ENCODE data around the gene ELOVL7. TPM values are rescaled to one million over a fixed set of nuclear protein-coding genes. Genes with fewer than 3 reads are reported as not detected.

The ELOVL7 gene
- total and polyA plus RNA-seq, 10 donors = 0.43 to 8.1 (median 2.1) TPM

DNA sequence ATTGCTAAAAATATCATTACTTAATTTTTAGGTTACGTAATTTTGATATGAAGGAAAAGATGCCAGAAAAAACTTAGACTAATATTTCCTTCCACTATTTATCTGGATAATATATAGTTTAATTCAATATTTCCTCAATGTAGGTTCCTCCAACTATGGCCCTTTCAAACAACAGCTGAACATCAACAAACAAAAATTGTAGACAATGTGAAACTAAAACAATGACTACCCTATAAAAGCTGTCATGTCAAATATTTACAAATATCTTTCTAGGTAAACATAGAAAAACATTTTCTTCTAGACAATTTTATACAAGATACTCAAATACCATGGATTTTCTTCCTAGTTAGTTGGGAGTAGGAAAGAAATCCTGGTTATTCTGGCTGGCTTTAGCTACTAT lies 16.9 kb downstream of the ELOVL7 start:
- Histone ChIP-seq H3K27me3 (replicated peaks in 1 of 7) (no peaks in the 10 kb centered on the region), H3K4me1 (no peaks in the 10 kb centered on the region), H3K36me3 (no peaks in the 10 kb centered on the region), H3K9me3 (no peaks in the 10 kb centered on the region), H3K4me3 (no peak overlapping the region), H3K27ac (no peak overlapping the region)
- intact Hi-C loops (cut with DNase I; ENCODE audit: low total_unique reads) = no loop called here
- DNase-seq = no peak
- TF ChIP-seq POLR2AphosphoS5 (IDR thresholded peaks at IDR 0.05) = no peak
- TF ChIP-seq CTCF (IDR thresholded peaks at IDR 0.05 in 8 of 11, conservative IDR thresholded peaks at IDR 0.05 in 3 of 11) = no peak
- TF ChIP-seq POLR2A (IDR thresholded peaks at IDR 0.05) = no peak
- WGBS, 5 donors = 90 to 98% (median 93%) methylated on average over 1 of the region's 1 CpG

GRCh38 chr5:60826653-60827052 lies 17.4 kb downstream of the ELOVL7 start:
- no peaks in the 10 kb centered on the region for H3K9me3 ChIP-seq
- H3K27me3 ChIP-seq (replicated peaks in 1 of 7) = no peaks in the 10 kb centered on the region
- intact Hi-C loops (cut with DNase I; ENCODE audit: low total_unique reads) = no loop called here
- H3K4me3 ChIP-seq = no peak overlapping the region
- no peak overlapping the region for H3K27ac ChIP-seq
- no peaks in the 10 kb centered on the region for H3K4me1 ChIP-seq
- TF ChIP-seq POLR2AphosphoS5 (IDR thresholded peaks at IDR 0.05) (no peak), POLR2A (IDR thresholded peaks at IDR 0.05) (no peak), CTCF (IDR thresholded peaks at IDR 0.05 in 8 of 11, conservative IDR thresholded peaks at IDR 0.05 in 3 of 11) (no peak)
- H3K36me3 ChIP-seq = no peaks in the 10 kb centered on the region
- no peak for DNase-seq

DNA sequence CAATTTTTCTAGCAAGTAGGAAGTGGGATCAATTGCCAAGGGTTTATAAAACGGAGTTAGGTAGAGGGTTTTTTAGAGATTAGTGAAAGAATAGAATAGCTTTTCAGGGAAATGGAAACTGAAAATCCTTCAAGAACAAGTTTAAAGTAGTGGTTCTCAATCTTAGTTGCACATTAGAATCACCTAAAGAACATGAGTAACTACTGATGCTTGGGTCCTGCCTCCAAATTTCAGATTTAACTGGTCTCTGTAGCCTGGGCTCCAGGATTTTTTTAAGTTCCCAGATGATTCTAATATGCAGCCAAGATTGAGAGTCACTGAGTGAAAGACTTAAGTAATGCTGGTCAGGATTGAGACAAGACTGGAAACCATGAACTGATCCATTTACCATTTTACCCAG lies 20.5 kb downstream of the ELOVL7 start:
- intact Hi-C loops (cut with DNase I; ENCODE audit: low total_unique reads) = no loop called here
- WGBS, 5 donors = 58 to 82% (median 80%) methylated on average over 1 of the region's 1 CpG

DNA sequence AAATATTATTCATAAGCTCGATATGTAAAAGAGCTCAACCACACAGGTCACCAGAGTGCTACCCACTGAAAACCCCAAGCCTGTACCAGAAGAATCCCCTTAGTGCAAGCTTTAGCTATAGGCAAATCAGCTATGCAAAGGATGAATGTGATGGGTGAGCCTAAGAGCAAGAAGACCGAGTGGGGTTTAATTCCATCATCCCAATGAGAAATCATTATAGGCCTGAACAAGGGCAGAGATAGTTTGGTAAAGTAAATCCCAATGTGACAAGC lies 21.8 kb downstream of the ELOVL7 start:
- DNase-seq = no peak
- Histone ChIP-seq H3K27ac (no peak overlapping the region), H3K4me1 (no peaks in the 10 kb centered on the region), H3K9me3 (no peaks in the 10 kb centered on the region), H3K27me3 (replicated peaks in 1 of 7) (no peaks in the 10 kb centered on the region), H3K4me3 (no peak overlapping the region), H3K36me3 (no peaks in the 10 kb centered on the region)
- intact Hi-C loops (cut with DNase I; ENCODE audit: low total_unique reads) = no loop called here
- 81 to 92% (median 85%) methylated on average over 2 of the region's 2 CpGs for WGBS, 5 donors
- TF ChIP-seq POLR2A (IDR thresholded peaks at IDR 0.05) = no peak
- no peak for TF ChIP-seq POLR2AphosphoS5 (IDR thresholded peaks at IDR 0.05)
- TF ChIP-seq CTCF (IDR thresholded peaks at IDR 0.05 in 8 of 11, conservative IDR thresholded peaks at IDR 0.05 in 3 of 11) = no peak

More for the DNA sequence above, 20.5 kb downstream of the ELOVL7 start:
- Histone ChIP-seq H3K27me3 (replicated peaks in 1 of 7) (no peaks in the 10 kb centered on the region), H3K27ac (no peak overlapping the region), H3K9me3 (no peaks in the 10 kb centered on the region), H3K36me3 (no peaks in the 10 kb centered on the region), H3K4me1 (no peaks in the 10 kb centered on the region), H3K4me3 (no peak overlapping the region)
- DNase-seq = no peak
- no peak for TF ChIP-seq CTCF (IDR thresholded peaks at IDR 0.05 in 8 of 11, conservative IDR thresholded peaks at IDR 0.05 in 3 of 11)
- no peak for TF ChIP-seq POLR2AphosphoS5 (IDR thresholded peaks at IDR 0.05)
- no peak for TF ChIP-seq POLR2A (IDR thresholded peaks at IDR 0.05)
